ENCODE results near the gene DGKQ. TPM values are rescaled to one million over a fixed set of nuclear protein-coding genes. Genes with fewer than 3 reads are reported as not detected.

Gene DGKQ
- total and polyA plus RNA-seq, 9 of the 15 experiments (the other 6 are each of a cell fraction or from before 2014, with no cell fraction given) = 0.17 to 22.0 (median 5.6) TPM

GRCh38 chr4:986879-987623 lies 13.7 kb upstream of the DGKQ start, which contains the start of gene IDUA (continued):
- no peak for TF ChIP-seq TFE3 (CRISPR knock-in tag; IDR thresholded peaks at IDR 0.05)
- no peak for TF ChIP-seq FOXM1 (IDR thresholded peaks at IDR 0.05; ENCODE audit: low read depth)
- TF ChIP-seq FOXM1 (CRISPR knock-in tag; IDR thresholded peaks at IDR 0.05; ENCODE audit: low read depth) = 0 out of 2 replicates have a peak, but pooled peaks have one; percentile 45
- no peak for TF ChIP-seq RBM22 (IDR thresholded peaks at IDR 0.05; ENCODE audit: low read depth, low read length, poor library complexity, severe bottlenecking)
- TF ChIP-seq PTRF (tag; IDR thresholded peaks at IDR 0.05) = no peak
- no peak for TF ChIP-seq KLF10 (CRISPR knock-in tag; IDR thresholded peaks at IDR 0.05)
- TF ChIP-seq ZNF668 (CRISPR knock-in tag; IDR thresholded peaks at IDR 0.05) = no peak
- TF ChIP-seq CCNT2 (IDR thresholded peaks at IDR 0.05; ENCODE audit: borderline replicate concordance, extremely low read depth, insufficient read length, low read depth, low read length) = peak; percentile 90
- TF ChIP-seq ZNF41 (CRISPR knock-in tag; conservative IDR thresholded peaks at IDR 0.05) = no peak
- TF ChIP-seq E2F8 (IDR thresholded peaks at IDR 0.05; ENCODE audit: low read depth, partially characterized antibody) = no peak
- peak; percentile 82; the same call in 1 of the 2 replicates for TF ChIP-seq PHF8 (IDR thresholded peaks at IDR 0.05; ENCODE audit: borderline replicate concordance, low read length)
- no peak for TF ChIP-seq SRSF1 (IDR thresholded peaks at IDR 0.05; ENCODE audit: low read depth, low read length)
- no peak for TF ChIP-seq DLX4 (CRISPR knock-in tag; IDR thresholded peaks at IDR 0.05)
- TF ChIP-seq THAP7 (CRISPR knock-in tag; IDR thresholded peaks at IDR 0.05) = no peak
- no peak for TF ChIP-seq SNIP1 (IDR thresholded peaks at IDR 0.05; ENCODE audit: low read depth)
- peak; percentile 80 for TF ChIP-seq SIN3B (IDR thresholded peaks at IDR 0.05; ENCODE audit: low read depth)
- no peak for TF ChIP-seq POLR2B (IDR thresholded peaks at IDR 0.05; ENCODE audit: low read depth, partially characterized antibody)
- TF ChIP-seq PCBP2 (IDR thresholded peaks at IDR 0.05; ENCODE audit: low read depth, low read length, poor library complexity, severe bottlenecking) = no peak
- TF ChIP-seq ZNF347 (CRISPR knock-in tag; IDR thresholded peaks at IDR 0.05; ENCODE audit: low read depth) = no peak
- TF ChIP-seq KLF13 (tag; IDR thresholded peaks at IDR 0.05; ENCODE audit: borderline replicate concordance, low read depth) = 0 out of 2 replicates have a peak, but pooled peaks have one; percentile 43
- no peak for TF ChIP-seq ZNF436 (CRISPR knock-in tag; IDR thresholded peaks at IDR 0.05)
- TF ChIP-seq MTA2 (IDR thresholded peaks at IDR 0.05; ENCODE audit: low read depth) = no peak
- no peak for TF ChIP-seq ZFP1 (CRISPR knock-in tag; IDR thresholded peaks at IDR 0.05)
- TF ChIP-seq SMC3 (conservative IDR thresholded peaks at IDR 0.05; ENCODE audit: insufficient read depth, low read depth, low read length) = peak; percentile 56
